ENCODE results near the gene GNPNAT1.

DNA sequence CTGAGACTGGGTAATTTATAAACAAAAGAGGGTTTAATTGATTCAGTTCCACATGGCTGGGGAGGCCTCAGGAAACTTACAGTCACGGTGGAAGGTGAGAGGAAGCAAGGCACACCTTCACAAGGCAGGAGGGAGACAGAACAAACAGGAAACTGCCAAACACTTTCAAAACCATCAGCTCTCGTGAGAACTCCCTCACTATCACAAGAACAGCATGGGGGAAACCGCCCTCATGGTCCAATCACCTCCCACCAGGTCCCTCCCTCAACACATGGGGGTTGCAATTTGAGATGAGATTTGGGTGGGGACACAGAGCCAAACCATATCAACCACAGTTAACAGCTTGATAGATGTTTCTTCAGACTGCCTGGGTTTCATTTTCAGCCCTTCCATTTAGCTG, 6.2 kb upstream of the GNPNAT1 start:
- TF ChIP-seq, protein P1, sequence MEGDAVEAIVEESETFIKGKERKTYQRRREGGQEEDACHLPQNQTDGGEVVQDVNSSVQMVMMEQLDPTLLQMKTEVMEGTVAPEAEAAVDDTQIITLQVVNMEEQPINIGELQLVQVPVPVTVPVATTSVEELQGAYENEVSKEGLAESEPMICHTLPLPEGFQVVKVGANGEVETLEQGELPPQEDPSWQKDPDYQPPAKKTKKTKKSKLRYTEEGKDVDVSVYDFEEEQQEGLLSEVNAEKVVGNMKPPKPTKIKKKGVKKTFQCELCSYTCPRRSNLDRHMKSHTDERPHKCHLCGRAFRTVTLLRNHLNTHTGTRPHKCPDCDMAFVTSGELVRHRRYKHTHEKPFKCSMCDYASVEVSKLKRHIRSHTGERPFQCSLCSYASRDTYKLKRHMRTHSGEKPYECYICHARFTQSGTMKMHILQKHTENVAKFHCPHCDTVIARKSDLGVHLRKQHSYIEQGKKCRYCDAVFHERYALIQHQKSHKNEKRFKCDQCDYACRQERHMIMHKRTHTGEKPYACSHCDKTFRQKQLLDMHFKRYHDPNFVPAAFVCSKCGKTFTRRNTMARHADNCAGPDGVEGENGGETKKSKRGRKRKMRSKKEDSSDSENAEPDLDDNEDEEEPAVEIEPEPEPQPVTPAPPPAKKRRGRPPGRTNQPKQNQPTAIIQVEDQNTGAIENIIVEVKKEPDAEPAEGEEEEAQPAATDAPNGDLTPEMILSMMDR (conservative IDR thresholded peaks at IDR 0.05; ENCODE audit: low read depth in 2 of 2): no peak
- TF ChIP-seq CREB1 (CRISPR knock-in tag; IDR thresholded peaks at IDR 0.05; ENCODE audit: low read depth): no peak
- no peak for TF ChIP-seq EZH2 (IDR thresholded peaks at IDR 0.05; ENCODE audit: low read depth, unreplicated experiment)
- TF ChIP-seq POLR2AphosphoS5 (IDR thresholded peaks at IDR 0.05; ENCODE audit: low read depth): no peak
- TF ChIP-seq EZH2phosphoT487 (IDR thresholded peaks at IDR 0.05; ENCODE audit: unreplicated experiment): no peak
- no peak for TF ChIP-seq JUNB (IDR thresholded peaks at IDR 0.05; ENCODE audit: unreplicated experiment)
- TF ChIP-seq, protein P2, sequence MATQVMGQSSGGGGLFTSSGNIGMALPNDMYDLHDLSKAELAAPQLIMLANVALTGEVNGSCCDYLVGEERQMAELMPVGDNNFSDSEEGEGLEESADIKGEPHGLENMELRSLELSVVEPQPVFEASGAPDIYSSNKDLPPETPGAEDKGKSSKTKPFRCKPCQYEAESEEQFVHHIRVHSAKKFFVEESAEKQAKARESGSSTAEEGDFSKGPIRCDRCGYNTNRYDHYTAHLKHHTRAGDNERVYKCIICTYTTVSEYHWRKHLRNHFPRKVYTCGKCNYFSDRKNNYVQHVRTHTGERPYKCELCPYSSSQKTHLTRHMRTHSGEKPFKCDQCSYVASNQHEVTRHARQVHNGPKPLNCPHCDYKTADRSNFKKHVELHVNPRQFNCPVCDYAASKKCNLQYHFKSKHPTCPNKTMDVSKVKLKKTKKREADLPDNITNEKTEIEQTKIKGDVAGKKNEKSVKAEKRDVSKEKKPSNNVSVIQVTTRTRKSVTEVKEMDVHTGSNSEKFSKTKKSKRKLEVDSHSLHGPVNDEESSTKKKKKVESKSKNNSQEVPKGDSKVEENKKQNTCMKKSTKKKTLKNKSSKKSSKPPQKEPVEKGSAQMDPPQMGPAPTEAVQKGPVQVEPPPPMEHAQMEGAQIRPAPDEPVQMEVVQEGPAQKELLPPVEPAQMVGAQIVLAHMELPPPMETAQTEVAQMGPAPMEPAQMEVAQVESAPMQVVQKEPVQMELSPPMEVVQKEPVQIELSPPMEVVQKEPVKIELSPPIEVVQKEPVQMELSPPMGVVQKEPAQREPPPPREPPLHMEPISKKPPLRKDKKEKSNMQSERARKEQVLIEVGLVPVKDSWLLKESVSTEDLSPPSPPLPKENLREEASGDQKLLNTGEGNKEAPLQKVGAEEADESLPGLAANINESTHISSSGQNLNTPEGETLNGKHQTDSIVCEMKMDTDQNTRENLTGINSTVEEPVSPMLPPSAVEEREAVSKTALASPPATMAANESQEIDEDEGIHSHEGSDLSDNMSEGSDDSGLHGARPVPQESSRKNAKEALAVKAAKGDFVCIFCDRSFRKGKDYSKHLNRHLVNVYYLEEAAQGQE (IDR thresholded peaks at IDR 0.05; ENCODE audit: unreplicated experiment): no peak
- TF ChIP-seq, protein P3, sequence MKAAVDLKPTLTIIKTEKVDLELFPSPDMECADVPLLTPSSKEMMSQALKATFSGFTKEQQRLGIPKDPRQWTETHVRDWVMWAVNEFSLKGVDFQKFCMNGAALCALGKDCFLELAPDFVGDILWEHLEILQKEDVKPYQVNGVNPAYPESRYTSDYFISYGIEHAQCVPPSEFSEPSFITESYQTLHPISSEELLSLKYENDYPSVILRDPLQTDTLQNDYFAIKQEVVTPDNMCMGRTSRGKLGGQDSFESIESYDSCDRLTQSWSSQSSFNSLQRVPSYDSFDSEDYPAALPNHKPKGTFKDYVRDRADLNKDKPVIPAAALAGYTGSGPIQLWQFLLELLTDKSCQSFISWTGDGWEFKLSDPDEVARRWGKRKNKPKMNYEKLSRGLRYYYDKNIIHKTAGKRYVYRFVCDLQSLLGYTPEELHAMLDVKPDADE (IDR thresholded peaks at IDR 0.05): no peak
